Hepatocyte (in vitro differentiated cells): ENCODE results near the gene FGD5.

Source experiments
- CTCF ChIP-seq: fragments of 200-600 bp; sonication (generic); IDR thresholded peaks from 2 replicates; pipeline ENCODE4 v1.5.1; 2016; ENCODE audit warnings: antibody characterized with exemption, mild to moderate bottlenecking; ENCODE audit not compliant: poor library complexity
- EZH2 ChIP-seq: fragments of 200-600 bp; sonication (generic); IDR thresholded peaks from 2 replicates; pipeline ENCODE4 v1.6.1; 2016; ENCODE audit warnings: antibody characterized with exemption, mild to moderate bottlenecking, borderline replicate concordance

- no peak for TF ChIP-seq CTCF
- TF ChIP-seq EZH2: no peak
These were observed 1.4 kb downstream of the FGD5 start for GRCh38 chr3:14820156-14820555.
